Endothelial cell of umbilical vein (primary cell): ENCODE measurements around the gene C17orf67. TPM values are rescaled to one million over a fixed set of nuclear protein-coding genes. Genes with fewer than 3 reads are reported as not detected.

Source experiments
- BruUV-seq: library from RNA; stranded (reverse); fragments of 400-500 nt; replicated peaks from 2 replicates; lab custom pipeline; 2021; lab: Mats Ljungman, UMichigan
- CTCF ChIA-PET: fragments of 300-600, 350-600 bp; sonication (Branson Sonifier 250); formaldehyde crosslinking; loops from one replicate; lab custom pipeline; 2021; ENCODE audit warnings: antibody characterized with exemption, inconsistent platforms; lab: Charles Lee
- POLR2A ChIA-PET: fragments of 300-600, 350-600 bp; sonication (Branson Sonifier 250); formaldehyde crosslinking; loops from one replicate; lab custom pipeline; 2021; ENCODE audit warnings: antibody characterized with exemption, inconsistent platforms; lab: Charles Lee
- DNase-seq: peaks from one replicate; pipeline ENCODE4 v3.0.0-alpha.2; 2011; ENCODE audit warnings: low read depth, low spot score
- FAIRE-seq: peaks from 2 replicates; lab custom pipeline; 2011; peaks lifted over from hg19 to GRCh38; lab: Jason Lieb, UNC
- H2AFZ ChIP-seq: 2 replicates; pipeline ENCODE4 v1.6.0; 2012; ENCODE audit warnings: low read depth, low read length, control low read depth, inconsistent platforms
- H3K27ac ChIP-seq: 2 replicates; pipeline ENCODE4 v1.5.1; 2011; ENCODE audit warnings: low read depth, mild to moderate bottlenecking, control low read depth, low read length, moderate library complexity; ENCODE audit not compliant: insufficient read depth
- H3K27me3 ChIP-seq, 2 experiments: 2 replicates each; pipeline versions ENCODE4 v1.6.0 to v1.6.1; 2011; ENCODE audit warnings: low read length in 2 of 2, mixed read lengths in 1 of 2; ENCODE audit not compliant: control insufficient read depth in 2 of 2, insufficient read depth in 2 of 2
- H3K36me3 ChIP-seq, 2 experiments: 2 replicates in 1 of 2; 3 replicates in 1 of 2; pipeline ENCODE4 v1.5.1; 2011; ENCODE audit warnings: low read length in 2 of 2, mild to moderate bottlenecking in 1 of 2, moderate library complexity in 1 of 2; ENCODE audit not compliant: control insufficient read depth in 2 of 2, insufficient read depth in 2 of 2; ENCODE audit errors: extremely low read depth in 1 of 2
- H3K4me1 ChIP-seq: 3 replicates; pipeline ENCODE4 v1.5.1; 2011; ENCODE audit warnings: mild to moderate bottlenecking, low read length; ENCODE audit not compliant: control insufficient read depth, insufficient read depth; ENCODE audit errors: extremely low read depth
- H3K4me2 ChIP-seq: 2 replicates; pipeline ENCODE4 v1.6.1; 2011; ENCODE audit warnings: low read length, control low read depth, mixed read lengths; ENCODE audit not compliant: insufficient read depth
- H3K4me3 ChIP-seq, 3 experiments: fragments of 200-600 bp in 1 of 3; sonication (generic), shearing (Covaris generic) in 1 of 3; replicated peaks in 1 of 3; 2 replicates each; pipeline ENCODE4 v1.5.1; 2011 to 2016; ENCODE audit warnings: control low read depth in 3 of 3, low read length in 3 of 3, mild to moderate bottlenecking in 2 of 3, inconsistent platforms in 1 of 3, low read depth in 1 of 3, moderate library complexity in 1 of 3; ENCODE audit not compliant: insufficient read depth in 1 of 3
- H3K79me2 ChIP-seq: 2 replicates; pipeline ENCODE4 v1.6.0; 2012; ENCODE audit warnings: low read length, inconsistent platforms; ENCODE audit not compliant: control insufficient read depth, insufficient read depth
- H3K9ac ChIP-seq: replicated peaks from 2 replicates; pipeline ENCODE3; 2011; ENCODE audit warnings: low read length, control low read depth; ENCODE audit not compliant: insufficient read depth; ENCODE audit errors: extremely low read depth
- H3K9me1 ChIP-seq: replicated peaks from 3 replicates; pipeline ENCODE4 v1.6.0; 2011; ENCODE audit warnings: mild to moderate bottlenecking, low read length; ENCODE audit not compliant: control insufficient read depth, insufficient read depth; ENCODE audit errors: extremely low read depth
- H3K9me3 ChIP-seq: replicated peaks from 2 replicates; pipeline ENCODE4 v1.5.1; 2012; ENCODE audit warnings: low read length, inconsistent platforms; ENCODE audit not compliant: control insufficient read depth, insufficient read depth
- H4K20me1 ChIP-seq: replicated peaks from 2 replicates; pipeline ENCODE3; 2011; ENCODE audit warnings: mild to moderate bottlenecking, low read length; ENCODE audit not compliant: control insufficient read depth, insufficient read depth; ENCODE audit errors: extremely low read depth
- CTCF ChIP-seq, 2 donors: IDR thresholded peaks; 1 replicate in 1 of 2; 2 replicates in 1 of 2; pipeline ENCODE4 v1.5.1; 2011; ENCODE audit warnings: low read length in 2 of 2, mild to moderate bottlenecking in 2 of 2, moderate library complexity in 2 of 2, control low read depth in 1 of 2, inconsistent platforms in 1 of 2, low read depth in 1 of 2; ENCODE audit not compliant: insufficient read depth in 1 of 2; ENCODE audit errors: extremely low read depth in 1 of 2
- EZH2 ChIP-seq: IDR thresholded peaks from 2 replicates; pipeline ENCODE4 v1.6.1; 2012; ENCODE audit warnings: borderline replicate concordance, low read depth, mild to moderate bottlenecking, moderate library complexity, low read length, inconsistent platforms; ENCODE audit not compliant: severe bottlenecking
- FOS ChIP-seq: IDR thresholded peaks from 2 replicates; pipeline ENCODE4 v1.6.1; 2011; ENCODE audit warnings: mild to moderate bottlenecking, low read length, moderate library complexity, borderline replicate concordance; ENCODE audit not compliant: insufficient read depth
- GATA2 ChIP-seq: IDR thresholded peaks from 2 replicates; pipeline ENCODE4 v1.7.0; 2011; ENCODE audit warnings: low read depth, mild to moderate bottlenecking, moderate library complexity, mixed read lengths, low read length; ENCODE audit not compliant: insufficient read length, insufficient read depth
- JUN ChIP-seq: IDR thresholded peaks from 2 replicates; pipeline ENCODE4 v1.6.1; 2011; ENCODE audit warnings: borderline replicate concordance, low read depth; ENCODE audit not compliant: insufficient read length, insufficient read depth
- MAX ChIP-seq: IDR thresholded peaks from 2 replicates; pipeline ENCODE4 v1.6.1; 2011; ENCODE audit not compliant: insufficient read depth, insufficient read length
- MYC ChIP-seq: IDR thresholded peaks from one replicate; pipeline ENCODE4 v1.6.1; 2011; ENCODE audit warnings: mild to moderate bottlenecking, low read depth, low read length
- POLR2A ChIP-seq: IDR thresholded peaks from 2 replicates; pipeline ENCODE4 v1.6.1; 2012; ENCODE audit warnings: low read depth, mild to moderate bottlenecking, control low read depth, low read length
- POLR2AphosphoS5 ChIP-seq: IDR thresholded peaks from 2 replicates; pipeline ENCODE4 v1.6.1; 2012; ENCODE audit warnings: low read depth, mild to moderate bottlenecking, control low read depth, low read length, moderate library complexity; ENCODE audit not compliant: insufficient read depth
- dilution Hi-C: fragments of 300-500 bp; cut with MboI; formaldehyde crosslinking; loops from one replicate; pipeline ENCODE4 v1.15.0; 2019; ENCODE audit warnings: low sequenced_read_pairs; ENCODE audit not compliant: extremely low pct_ligation_motif_present
- intact Hi-C: fragments of 100-400 bp; cut with micrococcal nuclease; formaldehyde crosslinking; loops from one replicate; pipeline ENCODE4 v1.10.0; 2022
- polyA plus RNA-seq, 4 experiments: library from polyadenylated mRNA; depleted of rRNA in 3 of 4; stranded (reverse) in 3 of 4; unstranded in 1 of 4; fragments of >200 nt; gene quantifications; 2 replicates each; pipeline versions ENCODE4 v1.2.1 to v1.2.3, GENCODE V29; 2011 to 2012; ENCODE audit warnings: missing spikeins in 1 of 4
- total RNA-seq: library from RNA; stranded (reverse); gene quantifications from 2 replicates; pipeline ENCODE4 v1.2.3, GENCODE V29; 2021

The C17orf67 gene
- total and polyA plus RNA-seq, 2 donors (not counting 3 experiments of a cell fraction or from before 2014, with no cell fraction given), result 1.9 to 5.8 TPM

GRCh38 chr17:56755310-56755709, 78.4 kb downstream of the C17orf67 start:
- intact Hi-C loops (loop anchor here (10.0 kb wide), 1 partner anchor 571 kb away; no protein-coding TSS in a partner anchor), dilution Hi-C loops (no loop called here)
- Histone ChIP-seq H3K9me3 (no peaks in the 10 kb centered on the region), H4K20me1 (no peaks in the 10 kb centered on the region), H3K79me2 (no peaks in the 10 kb centered on the region), H3K4me3 (no peak overlapping the region), H3K36me3 (no peaks in the 10 kb centered on the region), H3K27me3 (no peaks in the 10 kb centered on the region), H2AFZ (no peak overlapping the region), H3K9ac (no peak overlapping the region), H3K4me1 (peaks cover 46% of the 10 kb centered on the region), H3K27ac (peak overlapping the region; percentile 34), H3K9me1 (no peaks in the 10 kb centered on the region), H3K4me2 (no peak overlapping the region)
- DNase-seq, result no peak
- no peak for TF ChIP-seq MAX
- no peak for TF ChIP-seq GATA2
- no peak for TF ChIP-seq POLR2AphosphoS5
- TF ChIP-seq JUN, result no peak
- no peak for TF ChIP-seq CTCF (IDR thresholded peaks at IDR 0.05; ENCODE audit: extremely low read depth in 1 of 2, insufficient read depth in 1 of 2, low read depth in 1 of 2, low read length in 2 of 2)
- TF ChIP-seq FOS, result no peak
- TF ChIP-seq MYC, result no peak
- no peak for TF ChIP-seq EZH2
- TF ChIP-seq POLR2A, result no peak
- BruUV-seq, result no TSS peak
- FAIRE-seq, result peak; percentile 31
- ChIA-PET CTCF (interaction anchor here (2.2 to 7.7 kb wide), 2 partner anchors 24 to 39 kb away, joined by 8 to 64 read pairs; no protein-coding TSS in a partner anchor), POLR2A (no interaction called here)
